ENCODE results near the gene GLDN.

GLDN gene

DNA sequence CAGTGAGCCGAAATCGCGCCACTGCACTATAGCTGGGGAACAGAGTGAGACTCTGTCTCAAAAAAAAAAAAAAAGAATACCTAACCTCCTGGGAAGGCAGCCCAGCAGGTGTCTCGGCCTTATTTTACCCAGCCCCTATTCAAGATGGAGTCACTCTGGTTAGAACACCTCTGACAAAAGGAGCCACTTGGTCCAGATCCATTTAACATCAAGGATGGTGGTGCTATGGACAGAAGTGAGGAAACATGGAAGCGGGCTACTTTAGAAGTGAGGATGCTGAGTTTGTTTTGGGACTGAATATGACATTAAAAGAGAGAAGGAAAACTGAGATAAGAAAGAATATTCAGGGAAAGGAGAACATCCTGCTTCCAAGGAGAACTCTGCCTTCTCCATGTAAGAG is 14.7 kb downstream of the GLDN start:
- no peak for DNase-seq

- DNase-seq: no peak
Measured at GRCh38 chr15:51356983-51357382, 15.5 kb downstream of the GLDN start.

- no peak for DNase-seq
Measured at GRCh38 chr15:51359981-51360380, 18.5 kb downstream of the GLDN start.

GRCh38 chr15:51363383-51363782 is 21.9 kb downstream of the GLDN start:
- DNase-seq: peak in 2 of 56 donors; percentile 22 to 34

GRCh38 chr15:51365417-51365816 is 24.0 kb downstream of the GLDN start:
- DNase-seq: no peak

GRCh38 chr15:51366071-51366470 is 24.6 kb downstream of the GLDN start:
- no peak for DNase-seq

DNA sequence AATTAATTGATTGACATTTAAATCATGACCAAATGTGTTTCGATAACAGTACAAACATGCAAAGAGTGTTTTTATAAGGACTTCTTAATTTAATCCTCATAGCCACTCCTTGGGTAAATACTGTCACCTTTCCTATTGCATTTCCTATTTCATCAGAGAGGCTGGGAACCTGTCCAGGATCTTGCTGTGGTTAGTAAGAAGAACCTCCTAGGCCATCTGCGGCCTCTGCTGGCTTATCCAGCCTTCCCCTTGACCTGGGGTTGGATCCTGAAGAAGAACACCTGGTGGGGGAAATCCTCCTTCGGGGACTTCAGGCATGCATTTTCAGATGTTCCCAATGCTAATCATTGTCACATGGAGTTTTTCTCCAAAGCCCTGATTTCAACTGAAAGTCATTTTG is 25.5 kb downstream of the GLDN start:
- DNase-seq: no peak

DNA sequence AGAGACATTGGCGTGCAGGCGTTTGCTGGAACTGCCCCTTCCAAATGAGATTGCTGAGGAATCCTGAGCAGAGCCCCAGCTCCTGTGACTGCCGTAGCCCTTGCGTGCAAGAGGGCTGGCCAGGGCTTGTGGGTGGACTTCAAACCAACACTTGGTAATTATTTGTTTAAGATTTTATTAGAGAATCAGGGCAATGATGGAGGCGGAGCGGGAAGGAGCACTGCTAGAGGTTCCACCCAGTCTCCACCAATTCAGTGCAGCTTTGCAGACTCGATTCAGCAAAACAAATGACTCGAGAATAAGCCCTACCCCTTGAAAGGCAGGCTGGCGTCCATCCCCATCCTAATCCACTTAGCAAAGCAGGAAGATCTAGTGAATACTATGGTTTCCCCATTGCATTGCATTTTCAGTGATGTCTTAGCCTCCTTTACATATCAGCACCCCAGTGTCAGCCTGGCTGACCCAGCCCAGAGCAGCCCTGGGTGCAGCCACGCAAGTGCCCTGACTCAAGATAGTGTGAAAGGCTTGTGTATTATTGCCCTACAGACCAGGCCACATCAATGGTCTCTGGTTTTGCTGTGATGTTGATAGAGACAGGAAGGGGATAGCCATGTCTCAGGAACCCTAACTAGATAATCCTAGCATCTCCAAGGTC is 26.0 kb downstream of the GLDN start:
- DNase-seq: no peak

GRCh38 chr15:51368307-51368706 is 26.9 kb downstream of the GLDN start:
- no peak for DNase-seq

DNA sequence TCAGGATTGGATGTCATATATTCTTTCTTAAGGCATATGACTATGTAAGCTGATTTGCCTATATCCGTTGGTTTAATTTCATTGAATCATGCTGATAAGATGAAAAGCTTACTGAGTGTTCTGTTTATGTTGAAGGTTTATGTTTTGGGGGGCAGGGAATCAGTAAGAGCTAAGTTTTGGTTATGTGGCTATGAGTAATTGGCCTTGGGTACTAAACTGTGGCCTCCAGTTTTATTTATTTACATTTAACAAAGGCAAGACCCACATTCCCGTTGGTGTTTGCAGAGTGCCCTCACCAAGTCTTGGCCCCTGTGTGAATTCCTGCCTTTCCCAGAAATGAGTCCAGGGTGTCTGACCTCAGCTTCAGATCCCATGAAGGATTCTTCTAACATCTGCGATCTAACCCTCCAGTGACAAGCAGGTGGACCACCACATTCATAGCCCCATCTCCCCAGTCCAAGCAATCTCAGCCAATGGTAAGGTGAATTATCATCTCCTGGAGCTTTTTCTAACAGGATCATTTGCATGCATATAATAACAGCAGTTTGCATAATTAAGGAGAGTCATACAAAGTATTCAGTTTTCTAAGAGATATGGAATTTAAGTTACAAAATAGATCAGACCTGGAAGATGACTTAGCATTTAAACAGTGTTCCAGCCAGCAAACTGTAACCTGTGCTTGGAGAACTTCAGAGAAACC is 27.4 kb downstream of the GLDN start:
- DNase-seq: no peak

GRCh38 chr15:51369451-51369761 is 28.0 kb downstream of the GLDN start:
- no peak for DNase-seq

DNA sequence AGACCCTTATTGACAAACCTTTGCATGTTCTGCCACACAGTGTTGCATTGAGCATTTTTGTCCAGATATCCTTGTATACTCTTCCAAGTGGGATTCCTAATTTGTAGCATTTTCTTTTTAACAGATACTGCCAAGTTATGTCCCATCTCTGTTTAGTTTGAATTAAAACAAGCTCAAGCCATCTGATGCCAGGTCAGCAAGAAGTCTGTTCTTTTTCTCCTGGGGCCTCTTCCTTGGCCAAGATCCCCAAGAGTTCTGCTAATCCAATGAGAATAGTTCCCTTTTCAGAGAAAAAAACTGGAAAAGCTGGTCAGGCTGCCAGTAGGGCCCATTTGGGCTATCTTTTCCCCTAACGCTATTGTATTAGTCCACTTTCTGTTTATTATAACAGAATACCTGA is 29.8 kb downstream of the GLDN start:
- DNase-seq: no peak

- DNase-seq: no peak
Measured at GRCh38 chr15:51374131-51374530, 32.7 kb downstream of the GLDN start.

DNA sequence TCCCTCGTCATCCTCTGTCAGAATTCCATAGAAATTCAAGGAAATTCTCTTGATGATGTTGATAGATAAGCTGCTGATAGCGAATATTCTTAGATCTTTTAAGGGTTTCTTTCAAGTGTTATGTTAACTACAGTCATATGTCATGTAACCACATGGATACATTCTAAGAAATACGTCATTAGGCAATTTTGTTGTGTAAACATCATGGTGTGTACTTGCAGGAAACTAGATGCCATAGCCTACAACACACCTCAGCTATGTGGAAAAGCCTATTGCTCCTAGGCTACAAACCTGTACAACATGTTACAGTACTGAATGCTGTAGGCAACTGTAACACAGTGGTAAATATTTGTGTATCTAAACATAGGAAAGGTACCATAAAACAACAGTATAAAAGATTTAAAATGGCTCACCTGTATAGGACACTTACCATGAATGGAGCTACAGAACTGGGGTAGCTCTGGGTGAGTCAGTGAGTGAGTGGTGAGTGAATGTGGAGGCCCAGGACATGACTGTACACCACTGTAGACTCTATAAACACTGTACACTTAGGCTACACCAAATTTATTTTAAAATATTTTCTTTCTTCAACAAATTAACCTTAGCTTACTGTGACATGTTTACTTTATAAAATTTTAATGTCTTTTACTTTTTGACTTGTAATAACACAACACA is 34.6 kb downstream of the GLDN start:
- DNase-seq: no peak

DNA sequence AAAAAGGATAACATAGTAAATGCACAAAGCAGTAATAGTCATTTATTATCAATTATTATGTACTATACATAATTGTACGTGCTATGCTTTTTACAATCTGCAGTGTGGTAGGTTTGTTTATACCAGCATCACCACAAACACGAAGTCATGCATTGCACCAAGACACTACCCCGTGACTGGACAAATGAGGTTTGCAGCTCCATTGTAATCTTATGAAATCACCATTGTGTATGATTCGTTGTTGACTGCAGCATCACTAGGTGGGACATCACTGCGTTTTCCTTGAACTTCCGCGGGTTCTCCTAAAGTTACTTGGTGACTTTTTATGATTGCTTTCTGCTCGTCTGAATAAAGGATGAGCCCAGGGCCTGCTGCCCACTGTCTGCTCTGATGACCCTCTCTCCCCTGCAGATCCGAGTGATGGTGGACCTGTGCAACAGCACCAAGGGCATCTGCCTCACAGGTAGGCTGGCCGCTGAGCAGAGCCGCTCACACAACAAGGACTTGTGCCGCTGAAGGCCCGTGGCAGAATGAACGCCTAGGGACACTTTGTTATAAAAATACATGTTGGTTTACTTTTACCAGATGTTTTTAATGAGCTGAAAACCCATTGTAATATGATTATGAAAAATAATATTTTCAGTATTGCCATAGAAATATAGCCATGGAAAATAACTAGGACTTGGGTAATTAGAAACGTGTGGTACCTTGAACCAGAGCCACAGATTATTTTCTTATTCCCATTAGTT is 35.8 kb downstream of the GLDN start:
- DNase-seq: peak in 9 of 56 donors; percentile 2 to 47 (median 25)

GRCh38 chr15:51378406-51378805 is 37.0 kb downstream of the GLDN start:
- no peak for DNase-seq

DNA sequence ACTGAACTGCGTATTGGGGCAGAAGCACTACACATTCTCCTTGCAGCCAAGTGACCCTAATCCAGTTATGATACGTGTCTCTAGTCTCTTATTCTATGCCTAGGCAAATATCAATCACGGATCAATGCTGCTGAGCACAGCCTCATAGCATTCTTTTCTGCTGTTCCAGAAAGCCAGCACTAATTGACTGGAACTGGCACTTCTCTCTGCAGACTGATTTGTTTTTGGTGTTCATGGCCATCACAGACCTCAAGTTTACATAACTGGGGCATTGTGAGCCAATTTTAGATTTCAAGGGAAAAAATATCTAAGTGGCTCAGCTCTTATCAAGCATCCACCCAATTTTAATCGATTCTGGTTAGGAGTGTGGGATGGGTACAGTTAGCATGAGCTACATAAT is 37.9 kb downstream of the GLDN start:
- DNase-seq: peak in 2 of 56 donors; percentile 27 to 49

DNA sequence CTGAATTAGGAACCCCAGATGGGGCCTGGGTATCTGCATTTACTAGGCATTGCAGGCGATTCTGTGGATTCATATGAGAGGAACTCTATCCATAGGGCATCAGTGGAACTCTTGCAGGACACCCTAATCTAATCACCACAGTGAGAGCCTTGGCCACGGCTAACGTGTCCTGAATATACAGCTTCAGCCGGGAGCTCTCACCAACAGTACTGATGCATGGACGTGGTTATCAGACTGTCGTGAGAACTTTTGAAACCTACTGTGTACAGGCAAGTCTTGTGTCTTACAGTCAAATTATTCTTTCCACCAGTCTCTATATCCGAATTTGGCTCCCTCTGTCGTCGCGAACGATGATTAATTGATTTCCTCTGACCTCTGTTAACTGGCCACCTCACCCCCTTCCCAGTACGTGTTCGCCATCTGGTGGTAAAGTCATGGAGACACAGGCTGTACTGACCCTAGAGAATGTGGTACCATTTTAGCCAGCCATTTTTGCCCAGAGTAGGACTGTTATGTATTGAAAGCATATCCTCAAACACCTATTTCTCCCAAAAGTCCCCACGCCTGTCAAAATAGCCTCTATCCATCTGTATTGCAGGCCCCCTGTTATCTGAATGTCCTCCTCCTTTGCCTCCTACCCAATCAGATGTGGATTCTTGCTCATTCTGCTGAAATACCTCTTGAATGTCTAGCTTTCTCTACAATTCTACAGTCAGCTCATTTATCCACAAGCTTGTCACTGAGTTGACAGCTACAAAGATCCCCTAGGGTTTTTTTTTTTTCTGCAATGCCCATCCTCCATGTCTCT is 39.7 kb downstream of the GLDN start:
- peak in 53 of 56 donors; percentile 7 to 82 (median 61) for DNase-seq

DNA sequence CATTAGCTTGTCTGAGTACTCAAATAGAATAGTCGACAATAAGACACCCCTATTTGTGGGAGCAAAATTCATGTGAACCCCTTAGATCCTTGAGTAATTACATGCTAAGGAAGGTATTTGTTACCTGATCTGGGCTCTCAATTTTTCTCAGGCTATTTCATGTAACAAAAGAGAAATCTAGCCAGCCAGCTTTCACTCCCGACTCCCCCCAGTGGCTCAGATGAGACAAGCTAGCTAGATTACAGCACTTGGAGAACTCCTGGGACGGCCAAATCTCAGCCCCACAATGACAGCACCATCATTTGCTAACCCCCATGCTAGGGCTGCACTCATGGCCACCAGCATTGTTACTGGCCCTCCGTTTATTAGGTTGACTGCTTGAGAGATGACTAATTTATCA is 41.3 kb downstream of the GLDN start:
- DNase-seq: peak in 20 of 56 donors; percentile 4 to 68 (median 24)

- DNase-seq: peak in 2 of 56 donors; percentile 25 to 32
Measured at GRCh38 chr15:51386029-51386428, 44.6 kb downstream of the GLDN start.

GRCh38 chr15:51386486-51386885 is 45.0 kb downstream of the GLDN start:
- no peak for DNase-seq
